Activated naive CD4-positive, alpha-beta T cell treated with anti-CD3 and anti-CD28 coated beads, Interleukin-2, amount 50 U/mL, for 72 hours (primary cell): ENCODE data around the gene MYO1E. TPM values are rescaled to one million over a fixed set of nuclear protein-coding genes. Genes with fewer than 3 reads are reported as not detected.

Source experiments
- ATAC-seq, 2 donors: fragments of 150-1000 bp; cut with Tn5 transposase; 2 replicates each; pipeline ENCODE4 v1.10.0; 2021; ENCODE audit warnings: mild to moderate bottlenecking in 2 of 2, moderate library complexity in 2 of 2
- DNase-seq, 2 donors: peaks; one replicate each; pipeline ENCODE4 v3.0.0; 2021 to 2022; ENCODE audit warnings: low spot score in 2 of 2
- H3K27ac Mint-ChIP-seq, 2 donors: one replicate each; pipeline ENCODE4 v1.8.0; 2022; ENCODE audit warnings: mild to moderate bottlenecking in 2 of 2, mixed read lengths in 2 of 2
- H3K36me3 Mint-ChIP-seq, 2 donors: one replicate each; pipeline ENCODE4 v1.8.0; 2022; ENCODE audit warnings: mixed read lengths in 2 of 2
- H3K9me3 Mint-ChIP-seq, 2 donors: one replicate each; pipeline ENCODE4 v1.8.0; 2022; ENCODE audit warnings: mixed read lengths in 2 of 2
- total RNA-seq, 2 donors: library from RNA; stranded (reverse); gene quantifications; one replicate each; pipeline ENCODE4 v1.2.3, GENCODE V29; 2022

The MYO1E gene
- total RNA-seq, 2 donors from 2014 or later = 2.1 to 42.0 TPM

GRCh38 chr15:59250249-59250648 lies 122.4 kb downstream of the MYO1E start:
- DNase-seq (no peak), ATAC-seq (no peak)
- Mint-ChIP-seq H3K27ac (no peak overlapping the region), H3K36me3 (no peaks in the 10 kb centered on the region), H3K9me3 (no peaks in the 10 kb centered on the region)

DNA sequence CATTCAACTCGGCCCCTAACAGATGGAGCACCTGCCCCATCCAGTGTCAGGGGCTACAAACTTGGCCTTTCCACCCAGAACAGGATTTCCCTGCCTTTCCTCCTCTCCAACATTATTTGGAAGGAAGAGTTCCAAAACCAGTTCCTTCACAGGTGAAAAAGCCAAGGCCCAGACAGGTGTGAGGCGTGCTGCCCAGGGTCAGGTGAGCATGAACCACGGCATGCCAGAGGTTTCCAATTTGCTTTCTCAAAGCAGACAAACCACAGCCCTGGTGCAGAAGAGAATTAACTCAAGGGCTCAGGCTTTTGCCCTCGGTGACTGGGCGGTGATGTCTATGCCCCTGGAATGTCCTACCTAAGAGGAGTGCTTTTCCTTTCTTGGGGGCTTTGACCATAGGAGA lies 122.9 kb downstream of the MYO1E start:
- Mint-ChIP-seq H3K9me3 (no peaks in the 10 kb centered on the region), H3K27ac (peak overlapping the region; percentile 48 to 50), H3K36me3 (no peaks in the 10 kb centered on the region)
- ATAC-seq (peak in 1 of 2 donors; percentile 5), DNase-seq (no peak)

DNA sequence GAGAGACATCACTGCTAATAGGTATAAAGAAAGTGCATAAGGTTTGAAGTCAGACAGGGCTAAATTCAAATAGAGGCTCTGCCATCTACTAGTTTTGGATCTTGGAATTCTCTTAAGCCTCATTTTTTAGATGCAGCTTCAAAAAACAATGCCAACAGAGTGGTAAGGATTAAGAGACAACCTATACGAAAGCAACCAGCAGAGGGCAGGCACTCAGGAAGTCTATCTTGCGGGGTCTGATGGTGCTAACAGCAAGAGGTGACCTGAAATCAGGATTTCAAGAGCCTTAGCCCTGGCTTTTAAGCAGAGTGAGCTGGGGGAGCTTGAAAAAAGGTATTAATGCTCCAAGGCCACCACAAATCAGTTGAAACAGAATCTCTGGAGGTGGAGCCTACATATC lies 125.3 kb downstream of the MYO1E start:
- DNase-seq (peak in 1 of 2 donors; percentile 24), ATAC-seq (peak; percentile 52 to 64)
- Mint-ChIP-seq H3K36me3 (no peaks in the 10 kb centered on the region), H3K9me3 (no peaks in the 10 kb centered on the region), H3K27ac (no peak overlapping the region)

- no peak for ATAC-seq
- no peak for DNase-seq
- Mint-ChIP-seq H3K27ac (no peak overlapping the region), H3K9me3 (no peaks in the 10 kb centered on the region), H3K36me3 (no peaks in the 10 kb centered on the region)
Measured at GRCh38 chr15:59245559-59245958, 127.1 kb downstream of the MYO1E start.

GRCh38 chr15:59244337-59244736 lies 128.3 kb downstream of the MYO1E start:
- Mint-ChIP-seq H3K9me3 (no peaks in the 10 kb centered on the region), H3K27ac (no peak overlapping the region), H3K36me3 (no peaks in the 10 kb centered on the region)
- peak; percentile 36 to 52 for ATAC-seq
- no peak for DNase-seq

- H3K9me3 Mint-ChIP-seq = no peaks in the 10 kb centered on the region
- no peaks in the 10 kb centered on the region for H3K36me3 Mint-ChIP-seq
- H3K27ac Mint-ChIP-seq = no peak overlapping the region
Measured at GRCh38 chr15:59243622-59244021, 129.0 kb downstream of the MYO1E start.

GRCh38 chr15:59242649-59243048 lies 130.0 kb downstream of the MYO1E start:
- Mint-ChIP-seq H3K36me3 (no peaks in the 10 kb centered on the region), H3K27ac (no peak overlapping the region), H3K9me3 (no peaks in the 10 kb centered on the region)
- DNase-seq (no peak), ATAC-seq (no peak)

More at GRCh38 chr15:59243622-59244021, 129.0 kb downstream of the MYO1E start:
- ATAC-seq (no peak), DNase-seq (no peak)

GRCh38 chr15:59240036-59240435 lies 132.6 kb downstream of the MYO1E start:
- Mint-ChIP-seq H3K9me3 (no peaks in the 10 kb centered on the region), H3K36me3 (no peaks in the 10 kb centered on the region), H3K27ac (no peak overlapping the region)
- ATAC-seq = no peak
- DNase-seq = no peak

GRCh38 chr15:59237924-59238331 lies 134.7 kb downstream of the MYO1E start:
- Mint-ChIP-seq H3K9me3 (no peaks in the 10 kb centered on the region), H3K27ac (no peak overlapping the region), H3K36me3 (no peaks in the 10 kb centered on the region)
- DNase-seq (no peak), ATAC-seq (no peak)

- no peaks in the 10 kb centered on the region for H3K9me3 Mint-ChIP-seq
- no peak for DNase-seq
- H3K36me3 Mint-ChIP-seq = no peaks in the 10 kb centered on the region
- ATAC-seq = peak in 1 of 2 donors; percentile 16
- H3K27ac Mint-ChIP-seq = no peak overlapping the region
Measured at GRCh38 chr15:59237119-59237855, 135.4 kb downstream of the MYO1E start.

DNA sequence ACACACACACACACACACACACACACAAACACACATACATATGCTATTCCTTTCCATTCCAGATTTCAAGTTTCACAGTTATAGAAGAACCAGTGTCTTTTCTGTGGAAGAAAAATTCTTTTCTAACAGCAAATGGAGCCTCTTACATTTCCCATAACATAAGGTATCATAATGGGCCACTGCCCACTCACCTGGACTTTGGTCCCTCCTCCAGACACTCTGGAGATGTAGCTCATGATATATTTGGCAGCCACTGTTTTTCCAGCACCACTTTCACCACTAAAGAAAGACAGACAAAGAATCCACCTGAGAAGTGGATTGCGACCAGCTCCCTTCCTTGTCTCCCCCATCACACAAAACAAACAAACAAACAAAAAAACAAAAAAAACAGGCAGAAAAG lies 136.3 kb downstream of the MYO1E start:
- Mint-ChIP-seq H3K36me3 (no peaks in the 10 kb centered on the region), H3K9me3 (no peaks in the 10 kb centered on the region), H3K27ac (no peak overlapping the region)
- ATAC-seq = no peak
- DNase-seq = no peak

DNA sequence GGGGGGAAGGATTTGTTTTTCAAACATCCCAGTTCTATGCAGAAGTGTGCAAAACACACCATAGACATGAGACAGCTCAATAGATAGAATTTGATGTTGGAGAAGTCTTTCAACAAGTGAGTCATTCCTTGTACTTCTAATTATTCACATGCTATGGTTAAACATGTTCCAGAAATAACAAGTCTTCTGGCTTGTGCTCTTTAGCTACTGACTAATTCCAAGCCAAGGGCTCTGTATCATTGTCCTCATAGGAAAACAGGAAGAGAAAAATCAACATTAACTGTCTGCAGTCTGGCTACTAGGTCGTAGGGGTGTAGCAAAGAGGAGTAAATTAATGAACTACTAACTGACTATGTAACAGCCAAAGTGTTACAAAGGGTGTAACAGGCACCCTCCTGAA lies 140.2 kb downstream of the MYO1E start:
- ATAC-seq = peak in 1 of 2 donors; percentile 47
- Mint-ChIP-seq H3K36me3 (no peaks in the 10 kb centered on the region), H3K9me3 (no peaks in the 10 kb centered on the region), H3K27ac (peak overlapping the region in 1 of 2 donors; percentile 81)
- no peak for DNase-seq

DNA sequence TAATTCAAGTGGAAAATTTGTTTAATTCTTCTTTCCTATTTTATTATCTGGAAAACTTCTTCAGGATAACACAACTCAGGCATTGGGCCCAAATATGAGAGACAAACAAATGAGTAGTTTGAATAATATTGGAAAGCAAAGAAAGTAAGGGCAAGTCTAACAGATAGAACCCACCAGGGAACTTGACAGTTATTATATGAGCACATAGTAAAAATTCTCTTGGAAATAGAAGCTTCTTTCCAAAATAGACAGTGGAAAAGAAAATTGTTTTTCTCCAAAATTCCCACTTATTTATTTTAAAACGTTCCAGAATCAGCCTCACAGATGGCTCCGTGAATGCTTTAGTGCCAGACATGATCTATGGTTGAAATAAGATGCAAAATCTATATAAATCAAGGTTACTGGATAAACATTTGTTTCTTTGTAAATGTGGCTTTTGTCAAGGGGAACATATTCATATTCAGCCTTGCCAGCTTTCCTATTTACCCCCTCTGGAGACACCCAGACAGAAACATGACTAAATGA lies 142.1 kb downstream of the MYO1E start:
- no peak overlapping the region for H3K27ac Mint-ChIP-seq
- no peak for DNase-seq
- H3K9me3 Mint-ChIP-seq = no peaks in the 10 kb centered on the region
- ATAC-seq = no peak
- no peaks in the 10 kb centered on the region for H3K36me3 Mint-ChIP-seq

GRCh38 chr15:59229453-59229852 lies 143.2 kb downstream of the MYO1E start:
- no peak for ATAC-seq
- DNase-seq = no peak
- Mint-ChIP-seq H3K9me3 (no peaks in the 10 kb centered on the region), H3K36me3 (no peaks in the 10 kb centered on the region), H3K27ac (no peak overlapping the region)

DNA sequence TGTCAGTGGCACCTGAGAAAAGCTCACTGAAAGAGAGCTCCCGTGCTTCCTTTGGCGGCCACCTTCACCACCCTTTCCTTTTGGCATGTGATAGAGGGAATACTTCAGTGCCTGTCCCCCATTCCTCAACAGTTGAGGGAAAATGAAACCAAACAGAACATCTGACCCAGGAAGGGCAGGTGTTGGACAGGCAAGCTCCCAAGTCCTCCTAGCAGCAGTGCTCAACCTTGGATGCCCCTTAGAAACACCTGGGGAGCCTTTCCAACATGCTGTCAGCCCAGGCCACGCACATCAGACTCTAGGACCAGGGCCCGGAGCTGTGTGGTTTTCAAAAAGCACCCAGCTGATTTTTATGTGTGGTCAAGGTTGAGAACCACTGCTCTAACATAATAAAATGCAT lies 143.7 kb downstream of the MYO1E start:
- Mint-ChIP-seq H3K27ac (peak overlapping the region in 1 of 2 donors; percentile 12), H3K9me3 (no peaks in the 10 kb centered on the region), H3K36me3 (no peaks in the 10 kb centered on the region)
- DNase-seq = no peak
- no peak for ATAC-seq

GRCh38 chr15:59227021-59227420 lies 145.7 kb downstream of the MYO1E start:
- no peak for ATAC-seq
- H3K36me3 Mint-ChIP-seq = no peaks in the 10 kb centered on the region

GRCh38 chr15:59224474-59224873 lies 148.2 kb downstream of the MYO1E start:
- no peak overlapping the region for H3K27ac Mint-ChIP-seq
- DNase-seq (no peak), ATAC-seq (no peak)
- no peaks in the 10 kb centered on the region for H3K36me3 Mint-ChIP-seq
- no peaks in the 10 kb centered on the region for H3K9me3 Mint-ChIP-seq

More at GRCh38 chr15:59227021-59227420, 145.7 kb downstream of the MYO1E start:
- Mint-ChIP-seq H3K9me3 (no peaks in the 10 kb centered on the region), H3K27ac (no peak overlapping the region)
- DNase-seq = no peak

DNA sequence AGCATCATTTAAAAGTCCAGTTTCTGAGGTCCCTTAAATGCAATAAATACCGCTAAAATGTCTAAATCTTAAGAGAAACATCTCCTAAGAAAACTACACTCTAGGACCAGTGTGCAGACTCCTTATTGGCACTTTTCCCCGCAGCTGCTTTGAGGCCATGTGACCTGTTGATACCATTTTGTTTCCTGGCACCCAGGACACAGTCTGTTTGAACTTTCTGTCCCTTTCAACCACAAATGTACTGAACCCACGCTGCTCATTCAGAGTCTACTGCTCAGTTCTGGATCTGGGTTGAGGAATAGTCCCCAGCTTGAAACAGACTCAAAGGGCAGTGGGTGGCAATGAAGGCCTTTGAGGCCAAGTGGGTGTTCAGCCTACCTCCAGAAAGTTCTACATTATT lies 148.9 kb downstream of the MYO1E start:
- H3K27ac Mint-ChIP-seq = no peak overlapping the region
- H3K36me3 Mint-ChIP-seq = no peaks in the 10 kb centered on the region
- H3K9me3 Mint-ChIP-seq = no peaks in the 10 kb centered on the region
- ATAC-seq (no peak), DNase-seq (no peak)
